ENCODE data around the gene TRIM15. TPM values are rescaled to one million over a fixed set of nuclear protein-coding genes. Genes with fewer than 3 reads are reported as not detected.

The TRIM15 gene
- total and polyA plus RNA-seq, 8 donors = 0.12 to 0.35 (median 0.19) TPM; not detected in 3

GRCh38 chr6:30122515-30122914 is 40.8 kb upstream of the TRIM15 start:
- DNase-seq = no peak
- FAIRE-seq = peak; percentile 84
- ATAC-seq = peak in 1 of 4 donors; percentile 30

DNA sequence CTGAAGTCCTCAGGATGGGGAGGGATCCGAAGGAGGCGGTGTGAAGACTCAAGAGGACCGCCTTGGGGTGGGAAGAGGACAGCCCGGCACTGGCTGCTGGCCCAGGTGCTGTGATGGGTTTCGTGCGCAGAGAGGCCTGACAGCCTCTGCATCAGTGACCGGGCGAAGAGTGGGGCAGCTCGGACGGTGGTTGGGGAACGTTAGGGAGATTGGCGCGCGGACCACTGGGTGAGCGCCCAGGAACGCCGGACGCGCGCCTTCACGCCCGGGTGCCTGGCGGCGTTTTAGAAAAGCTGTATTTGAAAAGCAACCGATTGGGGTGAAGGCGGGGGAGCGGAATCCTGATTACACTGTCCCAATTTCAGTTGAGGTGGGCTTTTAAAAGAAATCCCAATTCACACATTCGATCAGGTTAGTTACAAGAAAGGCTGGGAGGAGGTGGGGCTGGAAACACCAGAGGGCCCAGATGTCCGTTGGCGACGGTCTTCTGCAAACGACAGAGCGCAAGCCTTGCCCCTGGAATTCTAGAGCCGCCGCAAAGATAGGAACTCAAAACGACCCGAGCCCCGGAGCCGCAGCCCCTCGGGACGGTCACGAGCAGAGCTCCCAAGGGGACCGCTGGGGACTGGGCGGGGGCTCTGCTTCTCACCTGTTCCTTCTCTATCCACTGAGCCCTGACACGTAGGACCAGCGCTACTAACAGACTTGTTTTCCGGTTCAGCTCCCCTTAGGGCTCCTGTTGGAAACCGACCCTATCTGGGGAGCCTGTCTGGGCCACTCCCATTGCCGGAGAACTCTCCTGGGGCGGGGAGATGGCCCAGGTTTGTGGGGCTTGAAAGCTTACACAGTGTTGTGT is 35.9 kb upstream of the TRIM15 start:
- DNase-seq (peak in 1 of 6 donors; percentile 49), FAIRE-seq (no peak), ATAC-seq (peak in 1 of 4 donors; percentile 15)
- 14 to 17% methylated on average over 50 of the region's 50 CpGs for WGBS, 2 donors
- Histone ChIP-seq H3K9me3 (no peaks in the 10 kb centered on the region), H3K4me3 (peak overlapping the region in 1 of 4 donors; percentile 21), H3K27me3 (peaks cover 0 to 37% (median 0%) of the 10 kb centered on the region in 4 donors), H3K36me3 (no peaks in the 10 kb centered on the region), H3K27ac (no peak overlapping the region), H3K4me1 (no peaks in the 10 kb centered on the region)
- intact Hi-C loops (cut with DNase I) = no loop called here
- TF ChIP-seq, protein P1, sequence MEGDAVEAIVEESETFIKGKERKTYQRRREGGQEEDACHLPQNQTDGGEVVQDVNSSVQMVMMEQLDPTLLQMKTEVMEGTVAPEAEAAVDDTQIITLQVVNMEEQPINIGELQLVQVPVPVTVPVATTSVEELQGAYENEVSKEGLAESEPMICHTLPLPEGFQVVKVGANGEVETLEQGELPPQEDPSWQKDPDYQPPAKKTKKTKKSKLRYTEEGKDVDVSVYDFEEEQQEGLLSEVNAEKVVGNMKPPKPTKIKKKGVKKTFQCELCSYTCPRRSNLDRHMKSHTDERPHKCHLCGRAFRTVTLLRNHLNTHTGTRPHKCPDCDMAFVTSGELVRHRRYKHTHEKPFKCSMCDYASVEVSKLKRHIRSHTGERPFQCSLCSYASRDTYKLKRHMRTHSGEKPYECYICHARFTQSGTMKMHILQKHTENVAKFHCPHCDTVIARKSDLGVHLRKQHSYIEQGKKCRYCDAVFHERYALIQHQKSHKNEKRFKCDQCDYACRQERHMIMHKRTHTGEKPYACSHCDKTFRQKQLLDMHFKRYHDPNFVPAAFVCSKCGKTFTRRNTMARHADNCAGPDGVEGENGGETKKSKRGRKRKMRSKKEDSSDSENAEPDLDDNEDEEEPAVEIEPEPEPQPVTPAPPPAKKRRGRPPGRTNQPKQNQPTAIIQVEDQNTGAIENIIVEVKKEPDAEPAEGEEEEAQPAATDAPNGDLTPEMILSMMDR (IDR thresholded peaks at IDR 0.05) = no peak

More at GRCh38 chr6:30122515-30122914, 40.8 kb upstream of the TRIM15 start:
- WGBS, 2 donors = 24 to 42% methylated on average over 2 of the region's 2 CpGs
- Histone ChIP-seq H3K9me3 (no peaks in the 10 kb centered on the region), H3K4me3 (no peak overlapping the region), H3K27me3 (peaks cover 0 to 5% (median 0%) of the 10 kb centered on the region in 4 donors), H3K4me1 (no peaks in the 10 kb centered on the region), H3K27ac (no peak overlapping the region), H3K36me3 (no peaks in the 10 kb centered on the region)
- TF ChIP-seq, protein P1 (IDR thresholded peaks at IDR 0.05) = no peak
- intact Hi-C loops (cut with DNase I) = no loop called here

DNA sequence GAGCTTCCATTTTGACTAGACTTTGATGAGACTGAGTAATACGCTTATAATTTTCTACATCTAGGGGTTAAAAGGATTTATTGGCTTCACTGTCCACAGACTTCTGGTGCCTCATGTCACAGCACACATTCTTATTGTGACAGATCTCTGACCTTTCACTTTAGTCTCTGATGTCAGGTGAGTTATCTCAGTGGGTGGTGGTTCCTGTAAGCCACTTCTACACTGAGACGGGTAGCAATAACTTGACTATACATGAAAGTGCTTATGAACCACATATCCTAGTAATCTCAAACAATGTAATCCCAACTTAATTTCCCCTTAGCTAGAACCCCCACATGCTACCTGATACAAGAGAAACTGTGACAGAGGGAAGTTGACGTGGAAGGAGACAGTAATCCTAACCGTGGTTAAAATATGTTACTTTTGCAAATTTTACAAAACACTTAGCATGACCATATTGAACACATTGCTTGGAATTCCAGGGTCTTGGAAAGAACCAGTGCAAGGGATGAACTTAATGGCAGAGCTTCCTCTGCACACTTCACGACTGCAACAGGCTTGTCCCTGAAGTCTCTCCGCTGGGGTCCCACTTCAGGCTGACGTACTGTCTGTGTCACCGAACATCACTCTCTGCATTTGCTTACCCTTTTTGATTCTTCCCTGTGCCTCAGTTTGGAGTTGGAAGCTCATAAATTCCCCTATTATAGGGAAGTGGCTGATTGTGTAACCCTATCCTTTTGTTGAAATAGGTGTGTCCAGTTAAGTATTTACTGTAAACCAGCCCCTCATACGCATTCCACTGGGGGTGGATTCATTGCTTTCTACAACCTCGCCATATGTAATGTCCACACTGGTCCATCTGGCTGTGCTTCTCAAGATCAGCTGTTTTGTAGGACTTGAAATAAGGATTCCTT is 33.8 kb upstream of the TRIM15 start:
- no peak for DNase-seq
- Histone ChIP-seq H3K9me3 (no peaks in the 10 kb centered on the region), H3K4me3 (no peak overlapping the region), H3K27ac (no peak overlapping the region), H3K4me1 (no peaks in the 10 kb centered on the region), H3K27me3 (peaks cover 0 to 37% (median 1%) of the 10 kb centered on the region in 4 donors), H3K36me3 (no peaks in the 10 kb centered on the region)
- no peak for ATAC-seq
- TF ChIP-seq, protein P1 (IDR thresholded peaks at IDR 0.05) = no peak
- 50 to 64% methylated on average over 10 of the region's 10 CpGs for WGBS, 2 donors
- intact Hi-C loops (cut with DNase I) = no loop called here
- FAIRE-seq = no peak

DNA sequence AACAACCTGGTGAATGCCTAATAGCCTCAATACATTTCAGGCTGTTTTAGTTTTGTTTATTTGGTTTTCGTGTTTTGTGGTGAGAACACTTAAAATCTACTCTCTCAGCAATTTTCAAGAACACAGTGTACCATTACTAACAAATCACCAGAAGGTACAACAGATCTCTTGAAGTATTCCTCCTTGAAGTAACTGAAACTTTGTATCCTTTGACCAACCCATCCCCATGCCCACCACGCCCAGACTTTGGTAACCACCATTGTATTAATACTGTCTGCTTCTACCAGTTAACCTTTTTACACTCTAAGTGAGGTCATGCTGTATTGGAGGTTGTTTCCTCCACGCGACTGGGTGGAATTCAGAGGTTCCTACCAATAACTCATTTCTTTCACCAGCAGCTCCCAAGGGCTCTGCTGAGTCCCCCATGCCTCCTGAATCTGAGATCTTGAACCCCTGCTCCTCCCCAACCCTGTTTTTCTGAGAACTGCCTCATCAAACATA is 33.1 kb upstream of the TRIM15 start:
- peaks cover 0 to 37% (median 1%) of the 10 kb centered on the region in 4 donors for H3K27me3 ChIP-seq
- intact Hi-C loops (cut with DNase I) = no loop called here

More for the DNA sequence above, 33.1 kb upstream of the TRIM15 start:
- no peak for ATAC-seq
- no peaks in the 10 kb centered on the region for H3K36me3 ChIP-seq
- H3K4me1 ChIP-seq = no peaks in the 10 kb centered on the region
- no peak overlapping the region for H3K27ac ChIP-seq
- no peaks in the 10 kb centered on the region for H3K9me3 ChIP-seq
- no peak overlapping the region for H3K4me3 ChIP-seq
- DNase-seq = no peak
- TF ChIP-seq, protein P1 (IDR thresholded peaks at IDR 0.05) = no peak
- 45 to 71% methylated on average over 4 of the region's 4 CpGs for WGBS, 2 donors
- FAIRE-seq = no peak
